AG04450 (cell line): ENCODE data around the gene N4BP2L2. TPM values are rescaled to one million over a fixed set of nuclear protein-coding genes. Genes with fewer than 3 reads are reported as not detected.
A peak's percentile ranks its signal among the peaks of the same experiment; 100 is the strongest.

Experiments used
- CTCF ChIA-PET: fragments of 300-600, 350-600 bp; formaldehyde crosslinking; extraction: SDS; loops from one replicate; lab custom pipeline; 2022; ENCODE audit warnings: antibody characterized with exemption, inconsistent platforms; lab: Charles Lee
- POLR2A ChIA-PET: fragments of 350-600 bp; formaldehyde crosslinking; extraction: SDS; loops from one replicate; lab custom pipeline; 2021; ENCODE audit warnings: antibody characterized with exemption, inconsistent platforms; lab: Yijun Ruan, JAX
- DNase-seq: peaks from one replicate; pipeline ENCODE4 v3.0.0-alpha.2; 2011; ENCODE audit warnings: low read depth, low spot score
- H3K27ac ChIP-seq: one replicate; pipeline ENCODE4 v1.5.1; 2012; ENCODE audit warnings: low read depth, low read length, control low read depth
- H3K27me3 ChIP-seq: one replicate; pipeline ENCODE4 v1.6.0; 2012; ENCODE audit warnings: low read length; ENCODE audit not compliant: control insufficient read depth, insufficient read depth
- H3K4me3 ChIP-seq: 2 replicates; pipeline ENCODE4 v1.5.1; 2011; ENCODE audit warnings: mild to moderate bottlenecking, low read depth, low read length, control low read depth
- H3K9me3 ChIP-seq: 2 replicates; pipeline ENCODE4 v1.5.1; 2012; ENCODE audit warnings: low read length; ENCODE audit not compliant: control insufficient read depth, insufficient read depth
- CTCF ChIP-seq: IDR thresholded peaks from 2 replicates; pipeline ENCODE4 v1.5.1; 2011; ENCODE audit warnings: low read depth, low read length, control low read depth, inconsistent platforms
- polyA plus RNA-seq: library from polyadenylated mRNA; depleted of rRNA; stranded (reverse); fragments of >200 nt; gene quantifications from 2 replicates; pipeline ENCODE4 v1.2.3, GENCODE V29; 2011

N4BP2L2 gene
- polyA plus RNA-seq, 1 experiment, result 74.5 TPM

GRCh38 chr13:32446773-32447465 lies 91.7 kb downstream of the N4BP2L2 start:
- ChIA-PET POLR2A (no interaction called here), CTCF (no interaction called here)

DNA sequence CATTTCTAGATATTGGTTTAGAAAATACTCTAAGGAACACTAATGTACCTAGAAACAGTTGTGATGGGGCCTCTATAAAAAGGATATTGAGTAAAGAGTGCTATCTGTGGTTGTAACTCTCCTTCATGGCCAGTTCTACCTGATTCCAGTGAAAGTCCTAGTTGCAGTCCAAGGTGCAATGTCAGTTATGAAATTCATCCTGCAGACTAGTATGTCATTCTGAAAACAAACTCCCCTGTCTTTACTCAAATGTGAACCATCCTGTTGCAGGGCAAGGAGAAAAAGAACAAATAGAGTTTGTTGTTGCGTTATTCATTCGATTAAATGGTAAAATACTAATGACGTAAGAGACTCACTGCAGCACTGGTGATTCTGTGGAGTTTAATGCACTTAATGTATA lies 92.4 kb downstream of the N4BP2L2 start:
- TF ChIP-seq CTCF, result no peak
- DNase-seq, result no peak
- H3K27me3 ChIP-seq, result no peaks in the 10 kb centered on the region
- H3K27ac ChIP-seq, result no peak overlapping the region
- CTCF ChIA-PET, result no interaction called here
- POLR2A ChIA-PET, result no interaction called here
- no peak overlapping the region for H3K4me3 ChIP-seq
- no peaks in the 10 kb centered on the region; the same call in 1 of the 2 replicates for H3K9me3 ChIP-seq

More at GRCh38 chr13:32446773-32447465, 91.7 kb downstream of the N4BP2L2 start:
- DNase-seq, result no peak
- Histone ChIP-seq H3K27ac (no peak overlapping the region), H3K27me3 (no peaks in the 10 kb centered on the region), H3K4me3 (no peak overlapping the region), H3K9me3 (peaks cover 4% of the 10 kb centered on the region)
- TF ChIP-seq CTCF, result no peak

- no peak overlapping the region for H3K4me3 ChIP-seq
- ChIA-PET CTCF (interaction anchor here (0.6 kb wide), 1 partner anchor 646 kb away, joined by 3 read pairs; no protein-coding TSS in a partner anchor), POLR2A (no interaction called here)
- no peak overlapping the region for H3K27ac ChIP-seq
- no peak for TF ChIP-seq CTCF
- no peaks in the 10 kb centered on the region; the same call in 1 of the 2 replicates for H3K9me3 ChIP-seq
- no peaks in the 10 kb centered on the region for H3K27me3 ChIP-seq
- DNase-seq, result no peak
Measured at GRCh38 chr13:32445461-32445860, 93.1 kb downstream of the N4BP2L2 start.

DNA sequence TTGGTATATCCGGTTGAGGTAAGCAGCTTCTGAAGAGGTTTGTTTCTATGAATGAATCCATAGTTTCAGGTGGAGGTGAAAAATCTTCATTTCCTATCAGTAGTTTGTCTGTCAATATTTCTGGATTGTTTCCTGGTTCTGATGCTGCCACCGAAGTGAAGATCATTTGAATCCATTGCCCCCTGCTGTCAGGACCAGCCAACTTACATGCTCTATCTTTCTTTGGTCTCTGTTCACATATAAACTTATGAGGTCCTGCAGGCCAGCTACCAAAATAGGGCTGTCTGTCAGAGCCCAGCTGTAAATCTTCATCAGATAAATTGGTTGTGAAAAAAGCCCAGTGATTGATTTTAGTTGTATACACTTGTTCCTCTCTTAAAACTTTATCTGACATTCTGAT lies 95.5 kb downstream of the N4BP2L2 start:
- TF ChIP-seq CTCF, result peak; percentile 46
- no peak for DNase-seq
- Histone ChIP-seq H3K9me3 (no peaks in the 10 kb centered on the region; the same call in 1 of the 2 replicates), H3K27me3 (no peaks in the 10 kb centered on the region), H3K4me3 (no peak overlapping the region), H3K27ac (no peak overlapping the region)
- CTCF ChIA-PET, result interaction anchor here (0.9 to 1.7 kb wide), 4 partner anchors 11 to 533 kb away, joined by 3 to 8 read pairs (median 3); no protein-coding TSS in a partner anchor
- POLR2A ChIA-PET, result no interaction called here

GRCh38 chr13:32438871-32439270 lies 99.7 kb downstream of the N4BP2L2 start:
- TF ChIP-seq CTCF, result no peak
- no peaks in the 10 kb centered on the region; the same call in 1 of the 2 replicates for H3K9me3 ChIP-seq
- H3K4me3 ChIP-seq, result no peak overlapping the region
- CTCF ChIA-PET, result interaction anchor here (1.1 kb wide), 1 partner anchor 274 kb away, joined by 3 read pairs; no protein-coding TSS in a partner anchor
- DNase-seq, result no peak
- H3K27me3 ChIP-seq, result no peaks in the 10 kb centered on the region
- POLR2A ChIA-PET, result no interaction called here
- no peak overlapping the region for H3K27ac ChIP-seq
